Astrocyte (in vitro differentiated cells and primary cell): ENCODE data around the gene MC2R.

Experiments
- EZH2 ChIP-seq: IDR thresholded peaks from 2 replicates; pipeline ENCODE4 v1.6.1; 2012; ENCODE audit warnings: mild to moderate bottlenecking, low read length, inconsistent platforms; ENCODE audit not compliant: insufficient read depth
- TF ChIP-seq, protein P1 (sequence below): IDR thresholded peaks from 2 replicates; pipeline ENCODE4 v1.5.1; 2011; ENCODE audit warnings: low read depth, mild to moderate bottlenecking, inconsistent platforms, low read length, moderate library complexity; ENCODE audit not compliant: insufficient read depth

- TF ChIP-seq, protein P1, sequence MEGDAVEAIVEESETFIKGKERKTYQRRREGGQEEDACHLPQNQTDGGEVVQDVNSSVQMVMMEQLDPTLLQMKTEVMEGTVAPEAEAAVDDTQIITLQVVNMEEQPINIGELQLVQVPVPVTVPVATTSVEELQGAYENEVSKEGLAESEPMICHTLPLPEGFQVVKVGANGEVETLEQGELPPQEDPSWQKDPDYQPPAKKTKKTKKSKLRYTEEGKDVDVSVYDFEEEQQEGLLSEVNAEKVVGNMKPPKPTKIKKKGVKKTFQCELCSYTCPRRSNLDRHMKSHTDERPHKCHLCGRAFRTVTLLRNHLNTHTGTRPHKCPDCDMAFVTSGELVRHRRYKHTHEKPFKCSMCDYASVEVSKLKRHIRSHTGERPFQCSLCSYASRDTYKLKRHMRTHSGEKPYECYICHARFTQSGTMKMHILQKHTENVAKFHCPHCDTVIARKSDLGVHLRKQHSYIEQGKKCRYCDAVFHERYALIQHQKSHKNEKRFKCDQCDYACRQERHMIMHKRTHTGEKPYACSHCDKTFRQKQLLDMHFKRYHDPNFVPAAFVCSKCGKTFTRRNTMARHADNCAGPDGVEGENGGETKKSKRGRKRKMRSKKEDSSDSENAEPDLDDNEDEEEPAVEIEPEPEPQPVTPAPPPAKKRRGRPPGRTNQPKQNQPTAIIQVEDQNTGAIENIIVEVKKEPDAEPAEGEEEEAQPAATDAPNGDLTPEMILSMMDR: no peak
- no peak for TF ChIP-seq EZH2
These were observed 23.2 kb downstream of the MC2R start for GRCh38 chr18:13892098-13892497.
